NCI-H345 treated with DMSO at 0.1 percent for 48 hours (cell line): Measurements from ENCODE around the gene PAQR4.

ENCODE experiments used
- DNase-seq: peaks from one replicate; lab custom pipeline; 2025; ENCODE audit not compliant: unreplicated experiment; lab: John Stamatoyannopoulos, UW

PAQR4 gene

DNA sequence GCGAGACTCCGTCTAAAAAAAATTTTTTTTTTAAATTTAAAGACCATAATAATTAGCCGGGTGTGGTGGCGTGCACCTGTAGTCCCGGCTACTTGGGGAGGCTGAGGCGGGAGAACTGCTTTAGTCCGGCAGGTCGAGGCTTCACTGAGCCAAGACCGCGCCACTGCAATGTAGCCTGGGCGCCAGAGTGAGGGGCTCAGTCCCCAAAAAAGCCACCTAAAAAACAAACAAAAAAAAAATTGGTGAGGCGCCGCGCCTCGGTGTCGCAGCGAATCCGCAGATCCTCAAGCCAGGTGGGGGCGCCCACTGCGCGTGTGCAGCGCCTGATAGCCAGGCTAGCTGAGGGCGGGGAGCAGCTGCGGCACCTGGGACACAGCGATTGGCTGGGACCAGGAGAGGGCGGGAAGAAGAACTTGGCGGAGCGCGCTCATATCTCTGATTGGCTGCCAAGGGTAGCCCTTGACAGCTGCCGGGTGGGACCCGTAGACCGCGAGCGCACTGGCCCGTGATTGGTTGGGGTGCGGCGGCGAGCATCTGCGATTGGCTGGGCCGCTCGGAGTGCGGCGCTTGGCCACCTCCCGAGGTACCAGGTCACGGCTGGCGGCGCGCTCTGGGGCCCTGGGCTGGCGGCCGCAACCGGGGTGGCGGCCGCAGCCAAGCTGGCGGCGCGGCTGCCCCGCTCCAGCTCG, 34.6 kb downstream of the PAQR4 start:
- DNase-seq: peak; percentile 98

DNA sequence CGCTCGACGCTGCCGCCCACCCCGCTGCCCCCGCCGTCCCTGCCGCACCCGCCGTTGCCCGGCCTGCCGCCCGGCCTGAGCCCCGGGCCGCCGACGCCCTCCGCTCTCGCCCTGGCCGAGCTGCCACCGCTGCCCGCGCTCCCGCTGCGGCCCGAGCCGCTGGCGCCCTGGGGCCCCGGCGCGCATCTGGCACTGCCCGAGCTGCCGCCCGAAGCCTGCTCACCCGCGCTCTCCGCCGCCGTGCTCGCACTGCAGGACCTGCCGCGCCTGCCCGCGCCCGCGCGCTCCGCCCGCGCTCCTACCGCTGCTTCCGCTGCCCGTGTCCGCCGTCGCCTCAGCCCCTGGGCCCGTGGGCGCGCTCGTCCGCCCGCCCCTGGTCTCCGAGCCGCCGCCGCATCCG, 35.2 kb downstream of the PAQR4 start:
- no peak for DNase-seq

DNA sequence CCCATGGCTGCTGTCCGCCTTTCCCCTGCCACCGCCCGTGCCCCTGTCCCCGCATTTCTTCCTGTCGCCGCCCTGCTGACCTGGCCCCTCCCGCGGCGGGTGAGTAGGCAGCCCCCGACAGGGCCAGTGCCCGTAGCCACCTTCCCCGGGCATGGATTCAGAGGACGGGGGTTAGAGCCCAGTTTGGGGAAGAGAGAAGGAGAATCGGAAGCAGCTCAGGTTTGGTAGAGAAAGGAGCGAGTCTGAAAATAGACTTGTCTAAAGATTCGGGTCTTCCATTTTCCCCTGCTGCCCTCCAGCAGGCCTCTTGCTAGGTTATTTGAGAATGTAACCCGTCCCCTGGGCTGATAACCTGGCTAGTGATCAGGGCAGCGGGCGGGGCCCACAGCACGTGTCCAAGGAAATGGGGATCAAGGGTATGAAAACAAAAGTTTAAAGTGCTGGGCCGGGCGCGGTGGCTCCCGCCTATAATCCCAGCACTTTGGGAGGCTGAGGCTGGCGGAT, 35.7 kb downstream of the PAQR4 start:
- no peak for DNase-seq

DNA sequence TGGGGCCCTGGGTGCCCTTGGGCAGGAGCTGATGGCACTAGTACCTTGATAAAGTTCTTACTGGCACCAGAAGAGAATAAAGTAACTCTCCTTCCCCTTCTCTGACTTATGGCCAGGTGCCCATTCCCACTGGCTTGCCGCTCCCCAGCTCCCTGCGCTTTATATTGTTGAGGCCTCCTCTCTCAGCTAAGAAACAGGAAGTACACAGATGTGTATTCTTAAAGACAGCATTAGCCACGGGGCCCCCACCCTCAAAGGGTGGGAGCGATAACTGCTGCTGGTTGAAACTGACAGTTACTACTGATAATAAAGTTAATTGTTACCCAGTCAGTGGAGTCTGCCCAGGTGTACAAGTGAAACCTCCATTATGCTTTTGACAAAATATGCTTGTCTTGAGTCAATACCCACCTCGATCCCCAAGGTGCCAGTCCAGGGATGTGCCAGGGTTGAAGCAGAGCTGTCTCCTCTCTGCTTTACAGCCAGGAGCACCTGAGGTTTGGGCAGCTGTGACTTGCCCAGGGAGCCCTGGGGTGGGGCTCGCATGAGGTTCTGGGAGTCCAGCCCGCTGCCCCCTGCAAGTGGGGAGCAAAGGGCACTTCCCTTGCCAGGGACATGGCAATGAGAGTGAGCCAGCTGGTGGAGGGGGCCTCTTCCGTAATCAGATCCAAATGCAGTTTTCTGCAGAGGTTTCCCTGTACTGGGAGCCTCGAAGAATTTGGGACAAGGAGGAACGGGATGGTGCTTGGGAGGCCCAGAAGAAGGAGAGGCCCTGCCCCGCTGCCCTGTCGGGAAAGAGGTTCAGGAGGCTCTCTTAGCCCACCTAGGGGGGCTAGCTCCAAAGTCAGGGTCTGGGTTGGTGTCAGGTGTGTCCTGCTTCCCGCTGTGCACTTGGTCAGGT, 38.2 kb downstream of the PAQR4 start:
- DNase-seq: no peak

DNA sequence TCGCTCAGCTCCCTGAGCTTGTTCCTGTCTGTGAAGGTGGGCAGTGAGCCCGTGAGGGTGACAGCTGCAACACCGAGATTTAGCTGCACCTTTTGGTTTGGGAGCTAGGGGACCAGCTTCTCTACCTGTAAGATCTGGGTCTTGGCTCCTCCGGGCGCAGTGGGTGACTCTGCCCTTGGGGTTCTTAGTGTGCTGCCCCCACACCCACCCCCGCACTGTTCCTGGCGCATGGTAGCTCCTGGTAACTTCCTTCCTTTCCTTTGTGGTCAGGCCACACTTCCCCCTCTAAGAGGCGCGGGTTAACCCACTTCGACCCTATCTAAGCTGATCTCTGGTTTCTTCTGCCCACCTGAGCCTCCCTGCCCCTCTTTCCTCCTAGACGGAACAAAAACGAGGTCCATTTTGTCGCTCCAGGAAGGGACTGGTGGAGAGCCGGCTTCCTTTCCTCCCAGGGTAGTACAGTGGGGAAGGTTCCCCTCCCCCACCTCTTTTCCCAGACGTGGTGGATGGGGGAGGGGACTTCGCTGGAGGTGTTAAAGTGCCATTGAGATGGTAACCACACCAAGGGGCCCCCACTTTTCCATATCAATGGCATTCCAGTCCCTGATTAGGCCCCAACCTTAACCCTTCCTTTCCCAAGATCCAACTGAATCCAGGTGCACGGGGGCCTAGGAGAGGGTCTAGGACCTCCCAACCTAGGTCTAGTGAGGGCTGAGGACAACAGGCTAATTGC, 39.0 kb downstream of the PAQR4 start:
- no peak for DNase-seq

DNA sequence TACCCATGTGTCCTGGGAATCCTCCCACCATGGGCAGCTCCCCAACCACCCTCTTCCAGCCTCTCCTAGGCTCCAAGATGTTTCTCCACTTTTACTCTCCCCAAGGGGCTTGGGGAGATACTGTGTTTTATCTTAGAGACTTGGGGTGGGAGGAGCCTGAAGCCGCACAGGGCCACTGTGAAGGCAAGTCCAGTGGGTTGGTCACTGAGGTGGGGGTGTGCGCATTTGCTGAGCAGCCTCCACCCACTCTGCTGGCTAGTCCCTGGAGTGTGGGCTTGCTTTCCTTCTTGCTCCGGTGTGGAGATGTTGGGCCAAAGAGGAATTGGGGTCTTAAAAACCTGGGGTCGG, 39.5 kb downstream of the PAQR4 start:
- no peak for DNase-seq

DNA sequence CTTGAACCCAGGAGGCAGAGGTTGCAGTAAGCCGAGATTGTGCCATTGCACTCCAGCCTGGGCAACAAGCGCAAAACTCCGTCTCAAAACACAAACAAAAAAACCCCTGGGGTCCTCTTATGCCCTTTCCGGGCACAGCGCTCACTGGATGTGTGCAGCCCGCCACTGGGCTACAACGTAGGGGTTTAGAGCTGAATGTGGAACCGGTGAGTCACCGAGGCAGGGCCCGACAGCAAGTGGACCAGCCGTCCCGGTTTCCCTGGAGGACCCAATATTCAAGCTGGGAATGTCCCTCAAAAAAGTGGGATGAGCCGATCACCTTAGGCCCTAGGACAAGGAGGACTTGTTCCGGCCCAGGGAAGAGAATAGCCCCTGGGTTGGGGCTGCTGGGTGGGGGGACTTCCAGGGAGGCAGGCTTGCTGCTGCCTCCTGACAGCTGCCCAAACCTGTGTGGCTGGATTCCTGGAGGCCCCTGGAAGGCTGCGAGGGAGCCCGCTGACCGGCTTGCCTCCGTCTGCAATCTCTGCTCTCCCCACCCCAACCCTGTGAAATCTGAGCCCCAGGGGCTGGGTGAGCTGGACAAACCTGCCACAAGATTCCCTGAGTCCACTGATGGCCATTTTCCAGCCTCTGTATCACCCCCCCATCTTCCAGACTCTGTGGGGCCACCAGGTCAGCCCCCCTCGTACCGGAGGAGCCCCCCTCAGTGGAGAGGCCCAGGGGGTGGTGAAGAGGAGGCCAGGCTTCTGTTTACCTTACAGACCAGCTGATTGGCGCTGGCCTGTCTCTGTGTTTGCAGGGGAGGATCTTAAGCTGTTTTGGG, 40.6 kb downstream of the PAQR4 start:
- no peak for DNase-seq

DNA sequence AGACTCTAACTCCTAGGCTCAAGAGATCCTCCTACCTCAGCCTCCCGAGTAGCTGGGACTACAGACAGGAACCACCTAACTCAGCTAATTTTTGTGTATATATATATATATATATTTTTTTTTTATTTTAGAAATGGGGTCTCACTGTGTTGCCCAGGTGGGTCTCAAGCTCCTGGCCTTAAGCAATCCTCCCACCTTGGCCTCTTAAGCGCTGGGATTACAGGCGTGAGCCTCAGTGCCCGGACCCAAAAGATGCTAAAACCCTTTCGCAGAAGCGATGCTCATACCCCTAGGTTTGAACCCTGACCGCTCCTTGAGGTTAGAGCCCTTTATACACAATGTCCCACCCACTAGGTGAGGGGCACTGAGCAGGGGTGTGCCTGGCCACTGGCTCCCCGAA, 41.4 kb downstream of the PAQR4 start:
- no peak for DNase-seq

DNA sequence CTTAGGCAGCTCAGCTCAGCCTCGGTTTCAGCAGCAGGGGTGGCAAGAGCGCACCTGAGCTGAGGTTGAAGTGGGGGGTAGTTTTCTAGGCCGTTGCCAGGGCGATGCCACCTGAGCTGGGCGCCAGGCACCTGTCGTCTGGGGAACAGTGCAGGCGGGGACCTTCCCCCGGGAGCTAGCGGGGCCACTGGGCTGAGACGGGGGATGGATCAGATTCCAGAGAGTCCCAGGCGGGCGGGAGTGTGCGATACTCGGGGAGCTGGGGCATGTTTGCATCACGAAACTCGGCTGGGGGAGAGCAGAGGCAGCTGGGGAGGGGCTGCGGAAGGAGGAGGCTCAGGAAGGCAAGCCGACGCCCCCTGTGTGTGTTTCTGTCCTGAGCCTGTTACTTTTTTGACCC, 43.1 kb downstream of the PAQR4 start:
- peak; percentile 72 for DNase-seq

DNA sequence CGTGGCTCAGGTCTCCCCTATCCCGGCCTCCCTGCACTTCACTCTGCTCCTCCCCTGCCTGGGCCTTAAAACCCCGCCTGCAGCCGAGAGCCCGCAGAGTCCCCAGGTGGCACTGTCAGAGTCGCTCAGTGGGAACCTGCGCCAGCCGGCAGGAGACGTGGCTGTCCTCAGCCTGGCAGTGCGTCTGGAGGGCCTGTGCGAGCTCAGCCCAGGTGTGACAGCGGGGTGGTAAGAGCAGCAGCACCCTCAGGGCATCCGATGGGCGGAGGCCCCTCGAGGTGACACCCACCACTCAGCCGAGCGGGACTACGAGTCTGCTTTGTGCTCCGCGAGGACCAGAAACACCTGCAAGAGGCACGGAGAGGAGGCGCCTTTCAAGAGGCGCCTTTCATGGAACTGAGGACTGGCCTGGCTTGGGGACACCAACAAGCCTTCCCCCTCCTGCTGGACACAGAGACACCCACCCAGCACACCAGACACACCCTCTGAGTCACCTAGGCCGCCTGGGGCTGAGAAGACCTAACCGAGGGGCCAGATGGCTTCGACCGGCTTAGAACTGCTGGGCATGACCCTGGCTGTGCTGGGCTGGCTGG, 43.8 kb downstream of the PAQR4 start, which contains the start of gene CLDN9:
Gene CLDN9, plus strand, starts transcription at position 96 of the 593 bp plus-strand sequence. Its CDS starts 440 bp downstream, at position 536.
- peak; percentile 91 for DNase-seq

DNA sequence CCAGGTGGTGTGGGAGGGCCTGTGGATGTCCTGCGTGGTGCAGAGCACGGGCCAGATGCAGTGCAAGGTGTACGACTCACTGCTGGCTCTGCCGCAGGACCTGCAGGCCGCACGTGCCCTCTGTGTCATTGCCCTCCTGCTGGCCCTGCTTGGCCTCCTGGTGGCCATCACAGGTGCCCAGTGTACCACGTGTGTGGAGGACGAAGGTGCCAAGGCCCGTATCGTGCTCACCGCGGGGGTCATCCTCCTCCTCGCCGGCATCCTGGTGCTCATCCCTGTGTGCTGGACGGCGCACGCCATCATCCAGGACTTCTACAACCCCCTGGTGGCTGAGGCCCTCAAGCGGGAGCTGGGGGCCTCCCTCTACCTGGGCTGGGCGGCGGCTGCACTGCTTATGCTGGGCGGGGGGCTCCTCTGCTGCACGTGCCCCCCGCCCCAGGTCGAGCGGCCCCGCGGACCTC, 44.4 kb downstream of the PAQR4 start:
- DNase-seq: no peak

DNA sequence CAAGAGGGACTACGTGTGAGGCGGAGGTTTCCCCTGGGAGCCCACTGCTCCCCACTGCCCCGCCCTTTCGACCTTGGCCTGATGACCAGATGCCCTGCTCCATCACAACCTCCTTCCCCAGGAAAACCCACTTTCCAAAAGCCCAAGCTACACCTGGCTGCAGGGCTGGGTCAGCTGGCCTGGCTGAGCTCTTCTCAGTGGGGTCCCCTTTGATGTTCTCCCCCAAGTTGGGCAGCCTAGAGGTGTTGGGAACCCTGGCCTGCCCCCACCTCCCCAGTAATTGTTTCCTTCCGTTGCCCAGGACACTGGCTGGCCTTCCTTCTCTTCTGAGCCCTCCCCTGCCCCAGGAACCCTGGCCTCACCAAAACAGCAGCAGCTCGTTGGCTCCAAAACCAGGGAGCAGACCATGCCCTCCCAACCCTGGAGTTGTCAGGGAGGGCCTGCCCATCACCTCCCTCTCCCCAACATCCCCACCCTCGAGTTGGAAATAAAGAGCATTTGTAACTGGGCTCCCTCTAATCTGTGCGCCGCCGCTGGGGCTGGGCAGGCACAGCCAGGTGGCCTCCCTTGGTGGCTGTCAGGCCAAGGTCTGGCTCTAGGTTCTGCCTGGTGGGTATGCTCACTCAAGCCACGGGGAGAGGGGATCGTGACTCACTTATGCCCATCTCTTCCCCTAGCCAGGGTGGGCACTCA, 45.0 kb downstream of the PAQR4 start:
- no peak for DNase-seq

DNA sequence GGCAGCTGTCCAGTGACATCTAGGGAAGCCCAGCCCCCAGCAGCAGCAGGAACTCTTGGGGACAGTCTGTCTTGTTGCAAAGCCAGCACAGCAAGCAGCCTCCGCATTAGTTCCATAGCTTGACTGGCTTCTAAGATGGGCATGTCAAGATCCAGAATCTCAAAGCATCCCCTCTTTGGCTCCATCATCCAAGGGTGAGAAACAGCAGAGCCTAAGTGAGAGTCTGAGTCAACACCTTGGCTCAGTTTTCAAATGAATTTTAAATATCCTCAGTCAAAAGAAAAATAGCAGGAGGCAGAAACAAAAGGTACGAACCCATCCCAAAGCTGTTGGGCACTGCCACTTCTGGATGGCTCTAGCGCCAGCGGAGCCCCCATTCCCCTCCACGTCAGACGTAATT, 45.8 kb downstream of the PAQR4 start:
- DNase-seq: no peak

DNA sequence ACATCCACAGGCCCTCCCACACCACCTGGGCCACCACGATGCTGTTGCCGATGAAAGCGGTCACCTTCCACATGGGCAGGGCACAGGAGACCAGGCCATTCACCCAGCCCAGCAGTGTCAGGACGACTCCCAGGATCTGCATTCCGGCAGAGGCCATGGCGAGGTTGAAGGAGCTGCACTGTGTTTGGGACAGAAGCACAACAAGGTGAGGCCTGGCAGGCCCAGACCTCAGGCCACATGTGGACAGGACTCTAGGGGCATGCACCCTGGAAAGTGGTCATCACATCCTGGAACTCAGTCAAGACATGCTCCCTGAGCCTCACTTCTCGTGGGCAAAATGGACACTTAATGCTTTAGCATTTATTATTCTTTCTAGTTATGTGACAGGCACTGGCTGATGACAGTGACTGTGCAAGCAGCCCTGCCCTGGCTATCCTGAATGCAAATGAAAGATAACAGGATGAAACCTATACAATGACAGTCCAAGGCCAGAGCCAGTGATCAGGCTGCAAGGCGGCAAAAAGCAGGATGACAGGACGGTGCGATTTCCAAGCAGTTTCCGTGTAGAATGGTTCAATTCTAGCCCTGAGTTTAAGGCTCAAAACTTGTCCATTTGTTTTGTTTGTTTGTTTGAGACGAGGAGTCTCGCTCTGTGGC, 46.8 kb downstream of the PAQR4 start:
- DNase-seq: no peak

DNA sequence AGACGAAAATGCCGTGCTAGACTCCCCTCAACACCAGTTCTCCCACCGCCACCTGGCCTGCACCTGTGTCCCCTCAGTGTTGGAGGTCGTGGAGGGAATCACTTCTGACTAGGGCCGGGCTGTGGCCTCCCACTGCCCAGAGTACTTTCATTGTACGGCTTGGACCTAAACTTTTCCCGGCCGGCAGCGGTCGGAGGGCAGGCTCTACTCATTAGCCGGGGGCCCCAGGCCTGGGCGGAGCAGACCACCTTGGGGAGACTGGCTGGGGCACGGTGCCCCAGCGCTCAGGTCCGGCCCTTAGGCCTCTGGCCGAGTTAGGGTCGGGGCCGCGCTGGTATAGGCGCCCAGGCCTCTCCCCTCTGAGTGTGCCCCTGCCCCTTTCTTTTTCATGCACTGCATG, 48.2 kb downstream of the PAQR4 start:
- DNase-seq: no peak

DNA sequence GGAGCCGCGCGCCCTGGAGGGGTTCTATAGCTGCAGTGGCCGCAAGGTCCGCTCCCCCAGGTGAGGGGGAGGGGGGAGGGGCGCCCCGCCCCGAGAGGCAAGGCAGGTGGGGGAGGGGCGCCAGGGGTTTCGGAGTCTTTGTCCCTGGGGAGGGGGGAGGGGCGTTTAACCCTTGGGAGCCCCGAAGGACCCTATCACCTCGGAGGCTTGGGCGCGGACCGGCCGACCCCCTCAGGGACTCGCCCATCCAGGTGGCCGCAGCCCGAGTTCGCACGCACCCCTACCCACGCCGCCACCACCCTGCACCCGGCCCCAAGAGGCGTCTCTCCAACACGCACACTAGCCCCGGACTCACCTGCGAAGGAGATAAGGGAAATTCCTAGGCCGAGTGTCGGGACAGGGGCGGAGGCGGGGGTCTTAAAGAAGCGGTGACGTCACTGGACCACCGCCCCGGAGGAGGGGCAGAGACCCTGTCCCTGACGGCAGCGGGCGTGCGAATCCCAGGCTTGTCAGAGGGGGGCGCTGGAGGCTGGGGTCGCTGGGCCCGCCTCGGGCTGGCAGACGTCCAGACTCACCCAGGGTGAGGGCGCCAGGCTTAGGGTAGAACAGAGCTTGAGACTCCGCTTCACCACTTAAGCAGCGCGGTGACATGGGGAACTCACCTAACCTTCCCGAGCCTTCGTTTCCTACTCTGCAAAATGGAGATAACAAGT, 48.8 kb downstream of the PAQR4 start, which contains the start of gene CLDN6:
Gene CLDN6, minus strand, starts transcription at position 390 of the 713 bp plus-strand sequence. CDS start 2,162 bp downstream, outside the sequence.
- no peak for DNase-seq

DNA sequence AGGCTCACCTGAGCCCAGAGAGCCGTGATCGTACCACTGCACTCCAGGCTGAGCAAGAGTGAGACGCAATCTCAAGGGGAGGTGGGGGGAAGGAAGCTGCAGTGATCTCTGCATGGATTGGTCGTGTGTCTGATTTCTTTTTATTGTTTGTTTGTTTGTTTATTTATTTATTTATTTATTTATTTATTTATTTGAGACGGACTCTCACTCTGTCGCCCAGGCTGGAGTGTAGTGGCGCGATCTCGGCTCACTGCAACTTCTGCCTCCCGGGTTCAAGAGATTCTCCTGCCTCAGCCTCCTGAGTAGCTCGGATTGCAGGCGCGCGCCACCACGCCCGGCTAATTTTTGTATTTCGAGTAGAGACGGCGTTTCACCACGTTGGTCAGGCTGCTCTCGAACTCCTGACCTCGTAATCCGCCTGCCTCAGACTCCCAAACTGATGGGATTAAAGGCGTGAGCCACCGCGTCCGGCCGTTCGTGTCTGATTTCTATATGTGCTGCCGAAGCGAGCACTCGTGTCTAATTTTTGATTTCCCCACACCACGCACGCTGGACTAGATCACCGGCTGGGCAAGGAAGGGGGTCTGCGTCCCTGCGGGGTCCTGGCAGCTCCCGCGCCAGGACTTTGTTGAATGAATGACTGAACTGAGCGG, 50.6 kb downstream of the PAQR4 start:
- no peak for DNase-seq

DNA sequence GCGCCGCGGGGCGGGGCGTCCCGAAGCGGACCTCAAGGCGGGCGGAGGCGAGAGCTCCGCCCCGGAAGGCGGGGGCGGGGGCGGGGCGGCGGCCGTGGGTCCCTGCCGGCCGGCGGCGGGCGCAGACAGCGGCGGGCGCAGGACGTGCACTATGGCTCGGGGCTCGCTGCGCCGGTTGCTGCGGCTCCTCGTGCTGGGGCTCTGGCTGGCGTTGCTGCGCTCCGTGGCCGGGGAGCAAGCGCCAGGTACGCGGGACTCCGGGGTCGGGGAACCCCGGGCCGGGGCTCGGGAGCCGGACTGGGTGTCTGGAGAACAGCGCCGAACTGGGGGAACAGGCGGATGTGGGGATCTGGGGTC, 51.1 kb downstream of the PAQR4 start, which contains the start of gene TNFRSF12A:
Gene TNFRSF12A, plus strand, starts transcription at position 122 of the 357 bp plus-strand sequence. Its CDS starts 30 bp downstream, at position 152.
- DNase-seq: peak; percentile 47
